Fibroblast of gingiva (primary cell): ENCODE measurements around the gene TNKS1BP1.
A peak's percentile ranks its signal among the peaks of the same experiment; 100 is the strongest.
"Not testable (repeated sequence)": the region's sequence is repeated elsewhere in the genome, so short reads cannot be mapped to it uniquely, and the experiment has no call there.

Experiments
- DNase-seq: peaks from one replicate; pipeline ENCODE4 v3.0.0-alpha.2; 2011; ENCODE audit warnings: low read depth

The TNKS1BP1 gene

DNA sequence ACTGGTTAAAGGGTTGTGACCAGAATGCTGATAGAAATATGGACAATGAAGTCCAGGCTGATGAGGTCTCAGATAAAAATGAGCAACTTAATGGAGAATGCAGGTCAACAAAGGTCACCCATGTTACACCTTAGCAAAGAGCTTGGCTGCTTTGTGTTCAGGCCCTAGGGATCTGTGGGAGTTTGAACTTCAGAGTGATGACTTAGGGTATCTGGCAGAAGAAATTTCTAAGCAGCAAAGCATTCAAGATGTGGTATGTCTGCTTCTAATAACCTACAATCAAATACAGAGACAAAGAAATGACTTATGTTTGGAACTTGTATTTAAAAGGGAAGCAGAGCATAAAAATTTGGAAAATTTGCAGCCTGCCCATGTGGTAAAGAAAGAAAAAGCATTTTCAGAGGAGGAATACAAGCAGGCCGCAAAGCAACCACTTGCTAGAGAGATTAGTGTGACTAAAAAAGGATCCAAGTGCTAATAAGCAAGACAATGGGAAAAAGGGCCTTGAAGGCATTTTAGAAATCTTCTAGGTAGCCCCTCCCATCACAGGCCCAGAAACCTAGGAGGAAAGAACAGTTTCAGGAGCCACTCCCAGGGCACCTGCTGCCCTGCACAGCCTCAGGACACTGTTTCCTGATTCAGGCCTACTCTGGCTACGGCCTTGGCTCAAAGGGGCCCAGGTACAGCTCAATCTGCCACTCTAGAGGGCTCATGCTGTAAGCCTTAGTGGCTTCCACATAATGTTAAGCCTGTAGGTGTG is 41.3 kb downstream of the TNKS1BP1 start:
- no peak for DNase-seq

DNA sequence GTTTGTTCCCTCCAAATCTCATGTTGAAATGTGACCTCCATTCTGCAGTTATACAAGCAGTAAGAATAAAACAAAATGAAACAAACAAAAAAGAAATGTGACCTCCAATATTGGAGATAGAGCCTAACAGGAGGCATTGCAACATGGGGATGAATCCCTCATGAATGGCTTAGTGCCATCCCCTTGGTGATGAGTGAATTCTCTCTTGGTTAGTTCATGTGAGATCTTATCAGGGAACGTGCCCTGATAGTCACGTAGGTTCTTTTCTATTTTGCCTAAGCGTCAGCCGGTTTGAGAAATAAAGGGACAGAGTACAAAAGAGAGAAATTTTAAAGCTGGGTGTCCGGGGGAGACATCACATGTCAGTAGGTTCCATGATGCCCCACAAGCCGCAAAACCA is 43.2 kb downstream of the TNKS1BP1 start:
- not testable (repeated sequence) for DNase-seq

DNA sequence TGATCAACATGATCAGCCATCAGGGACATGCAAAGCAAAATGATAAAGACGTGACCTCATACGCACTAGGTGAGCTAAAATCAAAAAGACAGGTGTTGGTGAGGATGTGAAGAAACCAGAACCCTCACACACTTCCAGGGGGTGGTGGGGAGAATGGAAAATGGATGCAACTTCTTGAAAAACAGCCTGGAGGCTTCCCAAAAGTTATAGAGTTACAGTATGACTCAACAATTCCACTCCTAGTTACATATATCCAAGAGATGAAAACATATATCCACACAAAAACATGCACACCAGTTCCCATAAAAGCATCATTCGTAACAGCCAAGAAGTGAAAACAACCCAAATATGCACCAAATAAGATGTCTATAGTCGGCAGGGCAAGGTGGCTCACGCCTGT is 45.6 kb downstream of the TNKS1BP1 start:
- DNase-seq = peak; percentile 86

DNA sequence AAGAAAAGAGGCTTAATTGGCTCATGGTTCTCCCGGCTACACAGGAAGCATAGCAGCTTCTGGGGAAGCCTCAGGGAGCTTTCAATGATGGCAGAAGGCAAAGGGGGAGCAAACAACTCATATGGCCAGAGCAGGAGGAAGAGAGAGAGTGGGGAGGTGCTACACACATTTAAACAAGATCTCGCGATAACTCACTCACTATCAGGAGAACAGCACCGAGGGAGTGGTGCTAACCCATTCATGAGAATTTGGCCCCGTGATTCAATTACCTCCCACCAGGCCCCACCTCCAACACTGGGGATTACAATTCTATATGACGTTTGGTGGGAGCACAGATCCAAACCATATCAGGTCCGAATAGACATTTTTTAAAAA is 46.0 kb downstream of the TNKS1BP1 start:
- no peak for DNase-seq

DNA sequence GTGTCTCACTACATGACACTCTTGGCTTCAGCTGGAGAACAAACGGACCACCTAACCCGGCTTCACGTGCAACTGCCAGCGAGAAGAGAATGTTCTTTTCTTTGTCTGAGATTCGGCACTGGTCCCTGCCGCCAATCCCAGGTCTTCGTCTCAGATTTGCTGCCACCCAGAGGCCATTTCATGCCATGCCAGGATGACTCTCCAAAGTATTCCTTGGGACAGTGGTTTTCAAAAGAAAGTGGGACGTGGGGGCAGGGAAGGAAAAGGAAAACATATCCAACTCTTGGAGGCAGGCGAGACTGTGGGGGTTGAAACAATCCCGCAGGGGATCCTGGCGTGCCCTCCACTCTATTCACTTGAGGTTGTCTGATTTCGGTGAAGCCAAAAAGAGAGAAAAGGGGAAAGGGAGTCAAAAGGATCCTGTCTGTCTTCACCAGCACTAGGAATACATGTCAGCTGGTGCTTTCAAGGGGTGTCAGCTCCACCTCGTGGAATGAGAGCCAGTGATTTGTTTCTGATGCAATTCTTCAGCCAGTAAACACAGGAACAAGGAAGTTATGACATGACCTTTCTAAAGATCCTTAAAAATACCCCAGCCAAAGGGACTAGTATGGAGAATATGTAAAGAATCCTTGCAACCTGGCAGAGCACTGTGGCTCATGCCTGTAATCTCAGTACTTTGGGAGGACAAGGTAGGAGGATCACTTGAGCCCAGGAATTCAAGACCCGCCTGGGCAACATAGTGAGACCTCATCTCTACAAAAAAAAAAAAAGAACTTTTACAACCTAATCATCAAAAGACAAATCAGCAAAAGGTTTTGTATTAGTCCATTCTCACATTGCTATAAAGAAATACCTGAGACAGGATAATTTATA is 46.7 kb downstream of the TNKS1BP1 start:
- DNase-seq = peak; percentile 88

DNA sequence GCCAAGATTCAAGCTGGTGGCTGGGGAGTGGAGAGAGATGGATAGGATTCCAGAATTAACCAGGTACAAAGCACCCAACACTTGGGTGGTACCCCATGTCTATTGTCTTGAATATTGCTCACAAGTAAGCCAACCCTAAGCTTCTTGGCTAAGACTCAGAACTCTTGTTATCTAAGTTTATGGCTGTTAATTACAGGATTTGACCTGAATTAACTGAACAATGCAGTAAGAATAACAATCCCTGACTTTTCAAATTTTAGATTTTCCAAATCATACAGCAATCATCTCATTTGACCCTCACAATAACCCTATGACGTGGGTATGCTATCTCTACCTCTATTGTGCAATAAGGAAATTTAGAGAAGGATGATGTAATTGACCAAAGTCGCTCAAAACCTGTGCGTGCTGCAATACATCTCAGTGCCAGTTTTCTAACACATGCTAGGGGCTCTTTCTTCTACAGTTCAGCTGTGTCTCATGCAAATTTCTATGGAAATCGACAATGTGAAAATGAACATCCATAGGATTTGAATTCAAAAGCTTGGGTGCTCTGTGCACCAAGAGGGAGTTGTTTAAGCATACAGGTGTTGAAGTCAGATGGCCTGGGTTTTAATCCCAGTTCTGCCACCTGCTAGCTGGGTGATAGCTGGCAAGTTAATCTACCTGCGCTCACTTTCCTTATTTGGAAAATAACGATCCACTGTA is 47.6 kb downstream of the TNKS1BP1 start:
- DNase-seq = no peak

DNA sequence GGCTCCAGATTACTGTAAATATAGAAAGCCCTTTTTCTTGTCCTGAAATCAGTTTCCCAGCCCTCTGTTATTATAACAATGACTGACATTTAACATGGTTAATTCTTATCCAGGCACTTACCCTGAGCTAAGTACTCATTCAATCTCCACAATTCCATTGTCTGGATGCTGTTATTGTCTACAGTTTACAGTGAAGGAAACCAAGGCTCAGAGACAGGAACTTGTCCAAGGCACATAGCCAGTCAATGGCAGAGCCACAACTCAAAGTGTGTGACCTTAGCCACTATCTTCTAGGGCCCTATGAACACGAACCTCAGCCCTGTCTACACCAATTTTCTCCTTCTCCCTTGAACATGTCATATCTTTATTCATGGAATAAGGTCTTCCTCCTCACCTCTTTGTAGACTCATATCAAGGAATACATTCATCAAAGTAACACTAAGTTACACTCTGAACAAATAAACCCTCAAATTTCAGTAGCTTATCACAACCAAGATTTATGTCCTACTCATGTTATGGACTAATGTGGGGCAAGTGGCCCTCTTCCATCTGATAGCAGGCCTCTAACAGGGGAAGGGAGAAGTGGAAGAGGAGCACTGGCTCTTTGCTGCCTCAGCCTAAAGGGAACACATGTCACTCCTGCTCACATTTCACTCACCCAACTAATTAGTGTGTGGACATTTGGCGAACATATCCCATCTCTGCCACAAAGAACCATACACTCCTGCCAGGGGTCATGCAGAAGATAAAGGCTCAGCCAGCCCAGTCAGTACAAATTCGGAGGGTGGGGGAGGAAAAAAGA is 48.4 kb downstream of the TNKS1BP1 start:
- DNase-seq = no peak

DNA sequence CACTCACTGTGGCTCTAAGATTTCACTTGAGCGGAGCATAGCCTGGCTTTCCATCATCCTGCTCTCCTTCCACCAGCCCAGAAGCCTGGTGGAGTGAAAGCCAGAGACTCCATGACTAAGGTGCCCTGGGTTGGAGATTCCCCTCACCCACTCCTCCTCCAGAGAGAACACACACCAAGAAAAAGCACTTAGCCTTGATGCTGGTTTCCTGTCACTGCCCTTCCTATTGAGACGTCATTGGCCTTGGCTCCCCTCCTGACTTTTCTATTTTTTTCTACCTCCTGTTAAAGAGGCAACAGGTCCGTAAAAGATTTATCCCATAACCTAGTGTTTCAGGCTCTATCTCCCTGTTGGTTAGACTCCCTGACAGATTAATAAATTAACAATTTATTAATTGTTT is 49.2 kb downstream of the TNKS1BP1 start:
- no peak for DNase-seq

DNA sequence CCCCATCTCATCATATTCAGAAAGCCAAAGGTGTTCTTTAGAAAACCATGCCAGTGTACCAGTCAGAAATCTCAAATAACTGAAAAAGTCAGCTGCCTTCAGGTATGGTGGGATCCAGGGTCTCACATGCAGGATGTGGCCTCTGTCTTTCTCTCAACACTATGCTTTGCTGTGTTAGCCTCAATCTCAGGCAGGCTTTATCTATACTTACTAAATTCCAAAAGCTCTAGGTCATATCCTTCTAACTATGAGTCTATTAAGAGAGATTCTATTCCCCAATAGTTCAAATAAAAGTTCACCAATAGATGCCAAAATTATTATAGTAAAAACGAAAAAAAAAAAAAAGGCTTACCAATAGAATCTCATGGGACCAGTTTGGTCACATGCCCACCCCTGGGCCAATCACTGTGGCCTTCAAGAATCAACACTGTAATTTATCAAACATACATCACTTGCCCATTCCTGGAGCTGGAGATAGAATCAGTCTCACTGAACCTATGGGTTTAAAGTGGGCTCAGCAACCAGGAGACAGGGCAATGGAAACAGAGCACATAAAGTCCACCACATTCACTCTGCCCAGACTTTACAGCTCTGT is 49.8 kb downstream of the TNKS1BP1 start:
- no peak for DNase-seq

DNA sequence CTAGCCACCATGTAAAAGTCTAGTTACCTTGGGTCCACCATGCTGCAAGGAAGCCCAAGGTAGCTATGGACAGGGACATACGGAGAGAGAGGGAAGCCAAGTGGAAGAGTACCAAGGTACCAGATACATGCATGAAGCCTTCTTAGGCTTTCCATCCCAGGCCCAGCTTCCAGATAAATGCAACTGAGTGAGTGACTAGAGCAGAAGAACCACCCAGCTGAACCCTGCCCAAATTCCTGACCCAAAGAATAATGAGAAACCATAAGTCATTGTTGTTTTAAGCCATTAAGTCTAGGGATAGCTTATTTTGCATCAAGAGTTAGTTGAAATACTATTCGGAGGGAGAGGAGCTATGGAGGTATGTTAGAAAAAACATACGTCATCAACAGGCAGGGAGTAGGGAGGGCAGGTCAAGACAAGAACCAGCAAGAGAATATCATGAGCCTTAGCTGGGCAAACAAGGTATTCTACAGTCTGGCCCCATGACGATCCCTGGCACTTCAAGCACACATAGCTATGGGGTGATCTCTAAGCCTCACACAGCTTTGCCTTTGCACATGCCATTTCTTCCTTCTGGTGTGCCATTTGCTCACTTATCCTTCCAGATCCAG is 51.2 kb downstream of the TNKS1BP1 start:
- no peak for DNase-seq

DNA sequence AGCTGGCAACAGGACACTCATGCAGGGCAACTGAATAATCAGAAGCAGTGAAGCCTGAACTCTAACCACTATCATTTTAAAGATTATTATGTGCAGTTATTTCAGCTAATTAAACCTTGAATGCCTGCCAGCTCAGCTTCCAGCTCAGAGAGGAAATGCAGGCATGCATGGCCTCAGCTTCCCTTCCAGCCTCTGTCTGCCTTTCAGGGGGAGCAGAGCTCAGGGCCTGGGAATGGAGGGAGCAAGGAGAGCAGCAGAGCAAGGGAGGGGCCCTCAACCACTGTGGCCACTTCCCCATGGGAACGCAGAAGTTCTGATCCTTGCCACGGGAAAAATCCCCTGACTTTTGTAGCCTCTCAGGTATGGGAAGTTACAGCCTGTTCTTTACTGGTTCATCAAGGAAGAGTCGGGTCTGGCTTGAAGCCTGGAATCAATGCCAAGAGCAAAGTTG is 55.2 kb downstream of the TNKS1BP1 start:
- DNase-seq = no peak

DNA sequence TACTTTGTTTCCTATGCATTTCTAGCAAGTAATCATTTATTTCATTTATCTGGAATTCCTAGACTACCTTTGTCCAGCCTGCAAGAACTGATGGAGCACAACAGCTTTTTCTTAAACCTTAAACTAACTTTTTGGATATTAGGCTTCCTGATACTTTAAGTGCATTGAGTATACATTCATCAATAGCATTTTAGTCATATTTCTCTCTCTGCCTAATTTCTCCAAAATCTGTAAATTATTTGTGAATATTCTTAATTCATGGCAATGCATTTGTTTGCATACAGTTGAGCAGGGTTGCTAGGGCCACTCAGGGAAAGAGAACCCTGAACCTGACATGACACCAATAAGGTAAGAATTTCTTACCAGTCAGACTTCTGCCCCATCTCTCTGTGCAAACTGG is 58.6 kb downstream of the TNKS1BP1 start:
- no peak for DNase-seq

DNA sequence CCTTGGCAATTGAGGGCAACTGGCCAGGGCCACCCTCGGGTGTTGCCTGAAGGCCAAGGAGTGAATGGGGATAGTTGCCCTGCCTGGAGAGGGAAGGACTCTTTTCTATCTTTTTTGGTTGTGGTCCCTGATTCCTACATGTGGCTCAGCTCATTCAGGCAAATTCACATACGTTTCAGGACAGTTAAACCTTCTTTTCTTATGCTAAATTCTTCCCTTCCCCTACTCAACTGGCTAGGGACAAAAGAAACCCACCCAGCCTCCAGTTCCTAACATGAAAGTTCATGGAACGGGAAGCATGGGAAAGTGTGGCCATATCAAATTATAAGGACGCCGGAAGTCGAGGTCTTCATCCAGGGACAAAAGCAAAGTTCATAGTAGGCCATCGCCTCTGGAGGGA is 61.4 kb downstream of the TNKS1BP1 start:
- no peak for DNase-seq

DNA sequence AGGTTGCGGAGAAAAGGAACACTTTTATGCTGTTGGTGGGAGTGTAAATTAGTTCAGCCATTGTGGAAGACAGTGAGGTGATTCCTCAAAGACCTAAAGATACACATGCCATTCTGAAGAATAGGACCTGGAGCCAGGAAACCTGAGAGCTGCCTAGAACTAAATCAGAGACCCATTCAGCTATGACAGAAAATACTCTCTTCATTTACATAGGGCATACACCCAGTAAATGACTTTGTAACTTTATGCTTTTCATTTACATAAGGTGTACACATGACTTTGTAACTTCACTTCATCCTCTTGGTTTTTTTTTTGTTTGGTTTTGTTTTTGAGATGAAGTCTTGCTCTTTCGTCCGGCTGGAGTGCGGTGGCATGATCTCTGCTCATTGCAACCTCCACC is 62.6 kb downstream of the TNKS1BP1 start:
- DNase-seq = no peak

DNA sequence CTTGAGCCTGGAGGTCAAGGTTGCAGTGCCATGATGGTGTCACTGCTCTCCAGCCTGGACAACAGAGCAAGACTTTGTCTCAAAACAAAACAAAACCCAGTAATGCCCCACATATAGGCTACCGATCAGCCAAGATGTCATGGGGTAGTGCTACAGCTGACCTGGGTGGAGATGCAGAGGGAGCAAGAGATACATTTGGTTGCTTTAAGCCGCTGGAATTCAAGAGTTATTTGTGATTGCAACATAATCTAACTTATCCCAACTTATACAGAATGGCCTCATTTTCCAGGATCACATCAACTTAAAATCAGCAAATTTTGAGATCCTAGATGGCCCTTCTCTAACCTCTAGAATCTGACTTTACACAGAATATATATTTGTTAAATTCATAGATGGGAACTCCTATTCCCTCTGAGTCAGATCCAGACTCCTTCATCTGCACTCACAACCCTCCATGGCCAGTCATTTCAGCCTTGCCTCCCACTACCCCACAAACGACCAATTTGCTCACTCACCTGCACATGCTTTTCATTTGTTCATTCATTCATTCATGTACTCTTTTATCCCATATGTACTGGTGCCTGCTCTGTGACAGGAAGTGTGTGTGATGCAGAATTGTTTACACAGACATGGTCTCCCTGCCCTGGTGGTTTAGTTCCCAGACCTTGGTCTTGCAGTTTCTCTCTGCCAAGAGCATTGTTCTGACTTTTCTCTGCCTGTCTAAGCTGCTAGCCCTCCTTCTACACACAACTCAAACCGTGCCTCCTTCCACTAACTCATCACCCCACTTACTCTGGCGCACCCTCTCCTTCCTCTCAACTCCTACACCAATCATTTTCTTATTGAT is 63.6 kb downstream of the TNKS1BP1 start:
- DNase-seq = no peak

DNA sequence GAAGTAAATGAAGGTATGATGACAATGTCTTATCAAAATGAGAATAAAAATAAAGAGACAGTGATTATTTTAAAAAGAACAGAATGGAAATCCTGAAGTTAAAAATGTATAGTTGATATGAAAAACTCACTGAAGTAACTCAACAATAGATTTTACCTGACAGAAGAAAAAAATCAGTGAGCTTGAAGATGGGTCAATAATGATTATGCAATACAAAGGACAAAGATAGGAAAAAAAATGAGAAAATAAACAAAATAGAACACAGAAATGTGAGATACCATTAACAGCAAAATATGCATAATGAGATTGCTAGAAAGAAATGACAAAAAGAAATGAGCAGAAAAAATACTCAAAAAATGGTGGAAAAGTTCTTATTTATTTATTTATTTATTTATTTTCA is 68.6 kb downstream of the TNKS1BP1 start:
- no peak for DNase-seq

DNA sequence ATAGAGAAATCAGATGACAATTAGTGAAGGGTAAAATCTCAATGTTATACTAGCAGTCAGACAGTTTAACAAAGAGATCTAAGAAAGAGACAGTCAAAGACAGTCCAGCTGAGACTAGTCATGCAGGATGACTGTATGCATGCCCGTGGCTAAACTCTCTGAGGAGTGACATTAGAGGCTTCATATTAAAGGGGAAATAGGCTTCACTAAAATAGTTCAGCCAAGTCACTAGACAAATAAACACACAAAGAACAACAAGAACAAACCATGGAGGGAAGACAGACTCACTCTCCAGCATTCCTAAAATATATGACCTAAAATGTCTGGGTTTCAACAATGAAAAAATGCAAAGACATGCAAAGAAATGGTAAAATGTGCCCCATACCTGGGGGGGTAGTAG is 69.1 kb downstream of the TNKS1BP1 start:
- peak; percentile 22 for DNase-seq

DNA sequence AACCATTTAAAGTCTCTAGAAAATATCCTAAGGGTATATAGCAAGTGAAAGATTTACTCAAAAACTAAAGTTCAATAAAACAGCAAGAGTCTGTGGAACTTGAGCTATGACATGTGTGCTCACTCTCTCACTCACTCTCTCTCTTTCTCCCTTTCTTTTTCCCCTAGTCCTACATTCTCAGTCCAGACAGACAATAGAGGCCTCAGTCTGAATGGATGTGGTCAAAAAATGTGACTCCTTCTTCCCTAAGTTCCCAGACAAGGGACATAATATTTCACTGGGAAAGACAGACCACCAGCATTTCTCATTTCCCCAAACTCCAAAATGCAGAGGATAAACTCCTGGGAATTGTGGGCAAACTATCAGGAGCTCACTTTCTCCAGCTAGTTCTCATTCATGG is 70.1 kb downstream of the TNKS1BP1 start:
- no peak for DNase-seq

DNA sequence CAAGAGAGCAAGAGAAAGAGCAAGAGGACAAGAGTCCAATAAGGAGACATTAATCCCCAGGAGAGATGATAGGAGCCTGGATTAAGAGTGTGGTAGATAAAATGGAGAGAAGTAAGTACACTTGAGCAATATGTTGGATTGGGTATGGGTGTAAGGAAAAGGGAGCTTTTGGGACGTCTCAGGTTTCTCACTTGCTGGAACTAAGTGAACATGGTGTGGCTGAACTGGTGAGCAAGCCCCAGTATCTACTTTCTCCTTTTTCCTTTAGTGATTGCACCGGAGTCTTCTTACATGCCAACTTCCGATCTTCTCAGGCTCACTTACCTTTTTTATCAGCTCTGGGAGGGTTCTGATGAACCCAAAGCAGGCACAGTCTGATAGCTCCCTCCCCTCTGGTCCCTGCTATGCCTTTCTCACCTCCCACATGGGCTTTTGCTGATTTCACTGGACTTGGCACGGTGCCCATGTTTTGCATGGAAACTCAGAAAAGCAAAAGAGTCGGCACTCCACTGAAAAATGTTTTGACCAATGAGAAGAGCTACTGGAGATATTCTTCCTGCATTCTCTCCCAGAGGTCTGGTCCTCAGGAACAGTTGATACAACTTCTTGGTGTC is 73.2 kb downstream of the TNKS1BP1 start:
- peak; percentile 70 for DNase-seq

DNA sequence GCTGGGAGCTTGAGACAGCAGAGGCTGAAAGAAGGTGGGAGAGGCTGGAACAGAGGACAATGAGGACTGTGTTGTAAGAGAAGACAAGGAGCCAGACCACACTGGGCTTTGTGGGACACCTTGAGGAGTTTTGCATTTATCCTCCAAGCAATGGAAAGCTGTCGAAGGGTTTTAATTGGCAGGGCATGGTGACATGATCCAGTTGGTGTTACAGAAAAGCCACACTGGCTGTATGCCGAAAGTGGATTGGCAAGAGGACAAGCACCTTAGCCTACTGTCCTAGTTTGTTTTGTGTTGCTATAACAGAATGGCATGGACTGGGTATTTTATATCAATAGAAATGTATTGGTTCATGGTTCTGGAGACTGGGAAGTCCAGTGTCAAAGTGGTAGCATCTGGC is 73.7 kb downstream of the TNKS1BP1 start:
- no peak for DNase-seq
